Testis (tissue), 2 donors: ENCODE results near the gene MVB12A.

ENCODE experiments used
- POLR2A ChIP-seq: fragments of 450-650 bp; IDR thresholded peaks from one replicate; pipeline ENCODE4 v1.6.1; 2017; ENCODE audit warnings: antibody characterized with exemption, mild to moderate bottlenecking, moderate library complexity
- TF ChIP-seq, protein P1 (sequence below), 3 experiments: fragments of 450-650 bp in 2 of 3; fragments of 200-600 bp in 1 of 3; sonication (generic) in 1 of 3; IDR thresholded peaks; one replicate each; pipeline ENCODE4 v1.5.1; 2016 to 2019; ENCODE audit warnings: antibody characterized with exemption in 3 of 3, mild to moderate bottlenecking in 2 of 3, moderate library complexity in 1 of 3

DNA sequence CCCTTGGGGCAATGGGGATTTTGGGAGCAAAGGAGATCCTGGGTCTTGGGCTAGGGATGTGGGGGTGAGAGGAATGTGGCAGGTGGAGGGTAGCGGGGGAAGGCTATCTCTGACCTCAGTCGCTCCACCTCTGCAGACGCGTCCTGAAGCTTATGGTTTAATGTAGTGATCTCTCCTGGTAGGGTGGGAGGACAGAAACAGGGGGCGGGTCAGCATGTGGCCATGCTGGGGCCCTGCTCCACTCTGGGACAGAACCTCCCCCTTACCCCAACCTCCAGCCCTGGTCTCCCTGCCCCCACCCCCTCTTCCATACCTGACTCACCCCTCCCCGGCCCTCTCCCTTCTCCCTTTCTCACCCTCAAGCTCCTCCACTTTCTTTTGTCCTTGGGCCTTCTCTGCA lies 15.8 kb upstream of the MVB12A start:
- TF ChIP-seq, protein P1, sequence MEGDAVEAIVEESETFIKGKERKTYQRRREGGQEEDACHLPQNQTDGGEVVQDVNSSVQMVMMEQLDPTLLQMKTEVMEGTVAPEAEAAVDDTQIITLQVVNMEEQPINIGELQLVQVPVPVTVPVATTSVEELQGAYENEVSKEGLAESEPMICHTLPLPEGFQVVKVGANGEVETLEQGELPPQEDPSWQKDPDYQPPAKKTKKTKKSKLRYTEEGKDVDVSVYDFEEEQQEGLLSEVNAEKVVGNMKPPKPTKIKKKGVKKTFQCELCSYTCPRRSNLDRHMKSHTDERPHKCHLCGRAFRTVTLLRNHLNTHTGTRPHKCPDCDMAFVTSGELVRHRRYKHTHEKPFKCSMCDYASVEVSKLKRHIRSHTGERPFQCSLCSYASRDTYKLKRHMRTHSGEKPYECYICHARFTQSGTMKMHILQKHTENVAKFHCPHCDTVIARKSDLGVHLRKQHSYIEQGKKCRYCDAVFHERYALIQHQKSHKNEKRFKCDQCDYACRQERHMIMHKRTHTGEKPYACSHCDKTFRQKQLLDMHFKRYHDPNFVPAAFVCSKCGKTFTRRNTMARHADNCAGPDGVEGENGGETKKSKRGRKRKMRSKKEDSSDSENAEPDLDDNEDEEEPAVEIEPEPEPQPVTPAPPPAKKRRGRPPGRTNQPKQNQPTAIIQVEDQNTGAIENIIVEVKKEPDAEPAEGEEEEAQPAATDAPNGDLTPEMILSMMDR (IDR thresholded peaks at IDR 0.05): no peak
- TF ChIP-seq POLR2A: no peak
